KBM-7 (cell line): ENCODE results near the gene NR5A2.

ENCODE experiments used
- DNase-seq: peaks from one replicate; pipeline ENCODE4 v3.0.0-alpha.2; 2015
- in situ Hi-C: fragments of 300-500 bp; cut with MboI; formaldehyde crosslinking; loops from 2 replicates; pipeline ENCODE4 v1.14.3; 2020; ENCODE audit warnings: low sequenced_read_pairs, low pct_unique_long_range_greater_than_20kb, mixed read lengths

Gene NR5A2

DNA sequence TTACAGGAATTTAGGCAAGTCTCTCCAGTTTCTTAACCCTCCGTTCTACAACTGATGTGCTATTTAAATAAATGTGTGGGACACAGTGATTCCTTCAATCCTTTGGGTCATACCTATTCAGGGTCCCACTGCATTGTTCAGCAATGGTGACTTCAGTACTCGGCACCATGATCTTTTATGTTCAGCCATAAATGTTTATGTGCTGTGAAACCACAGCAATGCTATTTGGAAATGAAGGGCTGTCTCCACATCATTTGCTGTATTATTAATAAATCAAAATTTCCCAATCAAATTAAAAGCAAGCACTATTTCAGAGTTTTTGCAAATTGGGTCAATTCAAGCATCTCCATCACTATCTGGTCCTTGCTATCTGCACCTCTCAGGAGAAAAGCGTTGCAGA lies 84.8 kb downstream of the NR5A2 start:
- in situ Hi-C loops: no loop called here
- no peak for DNase-seq

DNA sequence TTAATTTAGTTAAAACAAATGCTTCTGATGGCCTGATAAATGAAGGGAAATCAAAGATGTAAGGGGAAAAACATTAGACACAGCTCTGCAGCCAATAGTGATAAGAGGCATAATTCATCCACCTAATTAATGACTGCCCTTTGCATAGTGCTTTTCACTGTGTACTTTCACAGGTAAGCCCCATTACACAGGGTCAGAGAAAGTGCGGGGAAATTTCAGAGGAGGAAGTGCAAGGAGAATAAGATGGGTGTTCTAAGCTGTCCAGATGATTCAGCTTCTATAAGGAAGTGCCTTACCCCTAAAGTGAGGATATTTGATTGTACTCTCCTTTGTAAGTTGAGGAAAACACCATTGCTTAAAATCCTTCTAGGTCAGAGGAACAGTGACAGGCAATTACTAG lies 88.0 kb downstream of the NR5A2 start:
- DNase-seq: no peak
- in situ Hi-C loops: no loop called here

DNA sequence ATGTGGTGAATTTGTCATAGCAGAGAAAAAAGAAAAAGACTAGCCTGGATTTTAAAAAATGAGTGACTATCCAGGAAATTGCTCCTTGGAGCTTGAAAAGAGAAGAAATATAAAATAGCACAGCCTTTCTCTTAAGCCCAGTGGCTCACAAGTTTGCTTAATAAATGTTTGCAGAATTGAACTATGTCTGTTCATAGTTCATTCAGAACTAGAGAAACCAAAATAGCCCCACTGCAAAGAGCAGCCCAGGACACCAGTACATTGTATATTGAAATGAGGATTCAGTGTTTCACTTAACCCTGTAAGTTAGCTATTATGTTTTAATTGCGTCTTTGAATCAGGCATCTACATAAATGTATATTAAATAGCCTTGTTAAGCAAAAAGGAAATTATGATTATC lies 88.8 kb downstream of the NR5A2 start:
- in situ Hi-C loops: no loop called here
- no peak for DNase-seq

DNA sequence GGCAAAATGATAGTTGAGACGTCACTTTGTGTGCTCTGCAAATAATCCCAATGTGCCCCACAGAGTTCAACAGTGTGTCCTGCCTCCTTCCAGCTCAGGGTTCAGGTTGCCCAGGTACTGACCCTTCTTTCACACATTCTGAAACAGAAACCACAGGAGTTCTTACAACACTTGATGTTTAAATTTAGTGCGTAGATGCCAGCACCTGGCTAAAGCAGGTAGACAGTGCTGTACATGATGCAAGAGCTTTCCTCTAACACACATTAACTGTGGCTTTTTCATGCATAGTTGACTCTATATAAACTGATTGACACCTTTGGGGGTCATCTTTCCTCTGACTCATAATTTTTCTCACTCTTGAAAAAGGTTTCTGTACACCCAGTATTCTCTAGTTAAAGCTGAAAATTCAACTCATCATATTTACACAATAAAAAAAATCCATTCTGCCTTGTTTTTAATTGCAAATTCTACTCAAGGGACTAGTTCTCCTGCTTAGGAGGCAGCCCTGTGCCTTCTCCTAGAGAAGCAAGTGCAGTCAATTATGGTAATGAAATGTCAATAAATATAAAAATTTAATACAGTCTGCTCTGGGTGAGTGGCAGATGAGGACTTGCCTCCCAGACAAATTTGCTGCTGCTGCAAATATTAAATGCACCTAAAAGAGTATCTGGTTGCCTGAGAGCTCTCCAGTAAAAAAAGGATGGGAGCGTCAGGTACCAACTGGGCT lies 91.4 kb downstream of the NR5A2 start:
- in situ Hi-C loops: no loop called here
- no peak for DNase-seq

DNA sequence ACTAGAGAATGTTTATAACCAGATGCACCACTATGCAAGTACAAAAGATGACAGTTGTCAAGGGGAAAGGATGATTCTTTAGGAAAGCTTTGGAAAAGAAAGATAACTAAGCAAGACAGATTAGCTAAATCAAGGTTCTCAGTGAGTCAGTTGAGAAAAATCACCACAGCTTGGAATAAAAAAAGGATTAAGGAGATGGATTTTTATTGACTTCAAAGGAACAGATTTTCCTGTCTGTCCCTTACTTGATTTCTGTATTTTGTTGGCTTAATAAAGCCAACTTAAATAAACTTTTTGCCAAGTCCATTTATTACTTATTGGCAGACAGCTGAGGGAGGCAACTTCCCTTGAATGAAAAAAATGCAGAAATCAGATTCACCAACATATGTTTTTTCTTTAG lies 93.9 kb downstream of the NR5A2 start:
- DNase-seq: no peak
- in situ Hi-C loops: no loop called here

DNA sequence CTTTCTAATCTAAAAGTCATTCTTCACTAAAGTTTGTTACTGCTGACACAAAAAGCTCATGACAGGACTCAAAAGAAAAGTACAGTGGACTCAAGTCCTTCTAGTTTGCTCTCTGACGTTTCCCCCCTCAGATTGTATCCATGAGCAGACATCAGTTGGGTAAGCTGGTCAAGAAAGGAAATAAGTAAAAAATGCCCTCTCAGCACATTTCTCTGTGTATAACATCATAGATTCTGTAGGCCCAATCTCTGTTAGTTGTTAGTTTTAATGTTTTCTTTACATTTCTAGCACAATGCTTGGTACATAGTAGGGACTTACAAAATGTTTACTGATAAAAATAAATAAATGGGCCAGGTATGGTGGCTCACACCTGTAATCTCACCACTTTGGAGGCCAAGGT lies 96.8 kb downstream of the NR5A2 start:
- DNase-seq: no peak
- in situ Hi-C loops: no loop called here

DNA sequence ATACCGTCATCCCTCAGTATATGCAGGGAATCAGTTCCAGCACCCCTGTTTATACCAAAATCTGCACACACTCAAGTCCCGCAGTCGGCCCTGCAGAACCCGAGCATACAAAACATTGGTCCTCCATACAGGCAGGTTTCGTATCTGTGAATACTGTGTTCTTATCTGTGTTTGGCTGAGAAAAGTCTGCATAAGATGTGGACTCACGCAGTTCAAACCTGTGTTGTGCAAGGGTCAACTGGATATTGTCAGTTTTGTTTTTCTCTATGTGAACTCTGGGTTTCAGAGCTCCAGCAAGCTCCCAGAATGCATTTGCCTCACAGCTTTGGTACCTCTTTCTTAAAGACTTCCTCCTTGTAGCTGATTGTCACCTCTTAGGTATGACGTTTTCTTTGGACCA lies 100.6 kb downstream of the NR5A2 start:
- in situ Hi-C loops: no loop called here

DNA sequence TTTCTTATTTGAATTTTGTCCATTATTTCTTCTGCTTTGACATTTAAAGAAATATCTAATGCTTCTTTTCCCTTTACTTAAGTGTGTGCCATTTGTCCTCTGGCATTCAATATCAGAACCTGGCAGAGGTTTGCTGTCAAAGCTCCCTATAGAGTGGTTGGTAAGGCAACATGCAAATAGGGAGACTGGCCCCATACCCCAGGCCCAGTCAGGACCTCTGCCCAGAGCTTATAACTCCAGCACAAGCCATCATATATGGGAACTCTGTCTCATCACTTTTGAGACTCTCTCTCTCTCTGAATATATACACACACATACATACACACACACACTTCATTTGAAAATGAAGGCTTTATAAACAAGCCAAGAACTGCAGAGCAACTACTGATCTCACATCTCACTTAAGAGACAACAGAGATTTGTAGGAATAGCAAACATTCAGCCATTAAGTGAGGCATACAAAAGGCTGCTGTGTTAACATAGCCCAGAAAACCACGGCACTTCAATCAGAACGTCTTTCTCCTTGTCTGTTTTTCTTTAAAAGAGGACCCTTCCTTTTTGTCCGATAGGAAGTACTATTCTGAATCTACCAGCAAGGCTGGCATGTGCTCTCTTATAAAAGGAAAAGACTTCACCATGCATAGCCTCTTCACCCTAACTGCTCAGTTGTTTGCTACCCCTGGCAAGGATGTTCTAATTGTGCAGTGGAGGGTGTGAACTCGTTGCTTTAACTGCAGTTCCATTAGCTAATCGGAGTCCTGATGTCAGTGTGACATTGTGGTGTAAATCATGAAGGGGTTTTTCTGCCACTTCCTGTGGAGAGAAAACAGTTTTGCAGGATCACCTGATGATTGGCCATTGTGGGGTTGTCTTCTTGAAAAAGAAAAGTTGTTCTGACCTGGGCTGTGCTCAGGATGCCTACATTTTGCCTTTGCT lies 101.7 kb downstream of the NR5A2 start:
- peak; percentile 42 for DNase-seq
- in situ Hi-C loops: no loop called here

More for the DNA sequence above, 100.6 kb downstream of the NR5A2 start:
- DNase-seq: no peak

DNA sequence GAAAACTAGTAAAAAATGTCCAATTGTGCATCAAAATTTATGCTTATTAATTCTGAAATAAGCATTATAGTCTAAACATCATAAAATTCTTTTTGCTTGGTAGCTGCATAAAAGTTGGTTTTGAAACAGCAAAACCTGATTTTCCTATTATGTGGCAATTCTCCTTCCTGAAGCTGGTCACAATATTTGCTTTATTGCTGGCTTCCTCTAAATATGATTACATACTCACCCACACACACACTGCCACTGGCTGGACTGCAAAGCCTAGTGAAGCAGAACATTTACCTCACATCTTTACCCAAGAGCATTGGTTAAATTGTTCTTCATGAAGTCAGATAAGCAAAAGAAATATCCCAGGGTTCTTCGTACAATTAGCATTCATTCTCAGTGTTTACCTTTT lies 103.0 kb downstream of the NR5A2 start:
- in situ Hi-C loops: no loop called here
- peak; percentile 66 for DNase-seq

DNA sequence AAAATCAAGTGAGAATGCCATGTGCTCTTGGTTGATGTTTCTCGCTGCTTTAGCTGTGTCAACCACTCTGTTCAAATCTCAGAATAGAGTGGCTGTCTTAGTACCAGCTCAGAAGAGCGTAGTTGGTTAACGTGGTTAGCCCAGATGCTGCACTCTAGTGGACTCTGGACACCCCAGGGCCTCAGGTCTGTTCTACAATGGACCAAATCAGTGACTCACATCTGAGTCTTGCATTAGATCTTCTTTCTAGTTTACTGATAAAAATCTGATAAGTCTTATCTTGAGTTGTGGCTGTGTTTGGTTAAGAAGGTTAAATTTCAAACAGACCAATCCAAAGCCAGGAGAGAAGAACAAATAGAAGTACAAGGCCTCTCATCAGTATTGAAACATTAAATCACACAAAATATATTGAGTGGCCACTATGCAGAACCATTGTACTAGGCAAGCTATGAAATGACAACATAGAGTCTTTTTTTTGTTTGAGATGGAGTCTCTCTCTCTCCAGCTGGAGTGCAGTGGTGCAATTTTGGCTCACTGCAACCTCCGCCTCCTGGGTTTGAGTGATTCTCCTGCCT lies 104.1 kb downstream of the NR5A2 start:
- in situ Hi-C loops: no loop called here
- DNase-seq: no peak

DNA sequence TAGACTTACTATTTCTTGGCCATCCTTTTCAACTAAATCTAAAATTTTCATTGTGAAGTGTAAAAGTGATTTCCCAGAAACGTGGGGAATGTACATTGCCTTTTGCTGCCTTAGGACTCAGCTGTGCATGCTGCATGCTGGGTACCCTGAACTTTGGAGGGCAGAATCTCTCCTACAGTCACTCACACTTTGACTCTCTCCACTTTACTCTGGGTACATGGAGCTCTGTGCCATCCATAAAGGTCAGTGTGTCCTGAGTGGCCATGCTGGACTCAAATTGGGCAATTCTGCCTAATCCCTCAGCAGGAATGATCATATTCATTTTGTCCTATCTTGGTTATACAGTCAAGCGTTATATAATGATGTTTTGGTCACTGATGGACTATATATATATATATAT lies 105.6 kb downstream of the NR5A2 start:
- DNase-seq: no peak
- in situ Hi-C loops: no loop called here

DNA sequence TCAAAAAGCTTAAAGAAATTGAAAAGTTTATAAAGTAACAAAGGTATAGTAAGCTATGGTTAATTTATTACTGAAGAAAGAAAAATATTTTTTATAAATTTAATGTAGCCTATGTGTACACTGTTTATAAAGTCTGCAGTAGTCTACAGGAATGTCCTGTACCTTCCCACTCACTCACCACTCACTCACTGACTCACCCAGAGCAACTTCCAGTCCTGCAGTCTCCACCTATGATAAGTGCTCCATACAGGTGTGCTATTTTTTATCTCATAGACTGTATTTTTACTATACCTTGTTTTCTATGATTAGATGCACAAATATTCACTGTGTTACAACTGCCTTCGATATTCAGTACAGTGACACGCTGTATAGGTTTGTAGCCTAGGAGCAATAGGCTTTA lies 106.6 kb downstream of the NR5A2 start:
- no peak for DNase-seq
- in situ Hi-C loops: no loop called here

DNA sequence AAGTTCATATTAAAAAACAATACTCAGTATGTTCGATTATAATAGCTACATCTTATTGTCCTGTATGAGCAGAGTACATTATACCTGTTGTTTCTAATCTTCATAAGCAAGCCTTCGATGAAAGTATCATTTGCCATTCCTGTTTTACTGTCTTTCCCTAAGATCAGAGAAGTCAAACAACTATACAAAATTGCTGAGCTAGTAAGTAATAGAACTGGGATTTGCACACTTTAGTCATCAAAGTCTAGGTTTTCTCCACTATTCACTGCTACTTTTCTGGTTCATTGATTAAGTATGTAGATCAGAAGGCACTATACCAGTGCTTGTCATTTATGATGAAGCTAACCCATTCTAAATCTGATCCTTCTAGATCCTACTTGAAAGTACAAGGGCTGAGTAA lies 108.9 kb downstream of the NR5A2 start:
- in situ Hi-C loops: no loop called here
- no peak for DNase-seq

DNA sequence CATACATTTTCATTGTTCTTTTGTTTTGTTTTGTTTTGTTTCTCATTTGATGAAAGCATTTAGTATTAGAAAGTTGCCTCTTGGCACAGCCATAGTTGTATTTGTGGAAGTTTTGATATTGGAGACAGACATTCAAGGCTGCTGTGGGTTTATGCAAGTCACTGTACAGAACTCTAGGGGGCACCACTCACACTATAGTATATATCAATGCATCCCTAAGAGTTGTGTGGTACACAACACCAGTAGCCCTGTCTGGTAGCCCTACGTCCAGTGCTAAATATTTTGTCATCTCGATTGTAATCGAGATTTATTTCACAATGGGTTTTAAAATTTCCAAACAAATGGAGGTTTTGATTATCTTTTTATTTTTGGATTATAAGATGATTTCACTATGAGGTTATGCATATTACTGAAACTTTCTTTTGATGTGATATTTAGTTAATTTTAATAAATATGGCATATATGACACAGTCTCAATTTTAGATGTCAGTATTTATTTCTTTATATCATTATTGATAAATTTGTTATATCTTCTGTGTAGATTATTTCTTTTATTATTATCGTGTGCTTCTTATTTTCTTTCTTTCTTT lies 112.2 kb downstream of the NR5A2 start:
- peak; percentile 82 for DNase-seq
- in situ Hi-C loops: no loop called here

DNA sequence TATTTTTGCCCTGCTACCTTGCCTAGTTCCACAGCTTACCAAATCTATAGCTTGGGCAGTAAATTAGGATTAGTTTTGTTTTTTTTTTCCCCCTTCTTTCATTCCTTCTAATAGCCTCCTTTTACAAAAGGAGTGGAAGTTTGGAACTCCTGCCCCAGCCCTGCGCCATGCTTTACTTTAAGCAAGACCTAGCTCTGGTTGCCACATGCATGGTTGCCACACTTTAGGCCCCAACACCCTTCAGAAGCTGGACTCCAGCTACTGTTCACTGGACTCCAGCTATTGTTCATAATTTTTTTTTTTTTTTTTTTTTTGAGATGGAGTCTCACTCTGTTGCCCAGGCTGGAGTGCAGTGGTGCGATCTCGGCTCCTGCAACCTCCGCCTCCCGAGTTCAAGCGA lies 115.8 kb downstream of the NR5A2 start:
- in situ Hi-C loops: no loop called here
- no peak for DNase-seq

DNA sequence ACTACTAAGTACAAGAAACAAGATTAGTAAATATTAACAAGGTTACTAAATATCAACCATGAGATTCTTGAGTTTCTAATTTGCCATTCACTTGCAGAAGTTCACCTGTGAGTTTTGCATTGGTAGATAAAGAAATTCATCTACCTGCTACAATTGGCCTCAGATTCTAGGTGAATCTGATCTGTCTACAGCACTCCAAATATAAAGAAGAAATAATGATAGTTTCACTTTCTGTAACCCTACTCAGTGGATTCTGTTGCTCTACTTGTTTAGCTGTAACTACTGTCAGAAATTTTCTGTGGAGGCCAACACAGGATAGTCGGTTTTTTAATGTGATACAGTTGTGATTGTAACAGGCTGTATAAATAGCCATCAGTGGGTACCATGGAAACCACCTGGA lies 118.6 kb downstream of the NR5A2 start:
- in situ Hi-C loops: no loop called here
- DNase-seq: no peak

DNA sequence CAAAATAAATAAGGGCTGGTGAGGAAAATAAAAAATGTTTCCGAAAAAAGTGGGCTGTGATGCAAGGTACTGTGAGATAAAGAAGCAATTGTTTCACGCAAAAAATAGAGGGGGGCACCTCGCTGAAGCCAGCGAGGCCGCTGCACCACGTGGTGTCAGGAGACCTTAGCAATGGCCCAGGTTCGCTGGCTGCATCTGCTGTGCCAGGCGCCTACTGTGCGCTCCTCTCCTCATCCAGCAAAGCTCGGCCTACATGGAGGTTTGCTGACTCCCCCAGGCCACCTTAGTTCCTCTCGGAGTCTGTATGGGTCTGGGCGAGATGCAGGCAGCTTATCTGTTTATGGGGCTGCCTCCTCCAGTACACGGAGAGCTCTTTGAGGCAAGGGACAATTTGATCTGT lies 119.6 kb downstream of the NR5A2 start:
- no peak for DNase-seq
- in situ Hi-C loops: no loop called here

DNA sequence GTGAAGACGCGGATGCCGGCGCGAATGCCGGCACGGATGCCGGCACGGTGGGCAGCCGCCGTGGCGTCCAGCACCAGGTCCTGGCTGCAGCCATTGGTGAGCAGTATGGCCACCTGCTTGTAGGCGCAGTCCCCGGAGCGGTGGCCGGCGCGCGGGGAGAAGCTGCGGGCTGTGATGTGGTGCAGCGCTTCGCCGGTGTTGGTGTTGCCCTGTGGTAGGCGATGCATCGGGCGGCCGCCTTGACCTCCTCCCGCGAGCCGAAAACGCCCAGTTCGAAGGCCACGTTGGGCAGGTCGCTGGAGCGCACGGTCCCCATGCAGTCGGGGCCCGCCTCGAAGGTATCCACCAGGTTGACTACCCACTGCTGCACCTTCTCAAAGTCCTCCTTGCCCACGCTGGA lies 120.2 kb downstream of the NR5A2 start:
- in situ Hi-C loops: no loop called here
- no peak for DNase-seq

DNA sequence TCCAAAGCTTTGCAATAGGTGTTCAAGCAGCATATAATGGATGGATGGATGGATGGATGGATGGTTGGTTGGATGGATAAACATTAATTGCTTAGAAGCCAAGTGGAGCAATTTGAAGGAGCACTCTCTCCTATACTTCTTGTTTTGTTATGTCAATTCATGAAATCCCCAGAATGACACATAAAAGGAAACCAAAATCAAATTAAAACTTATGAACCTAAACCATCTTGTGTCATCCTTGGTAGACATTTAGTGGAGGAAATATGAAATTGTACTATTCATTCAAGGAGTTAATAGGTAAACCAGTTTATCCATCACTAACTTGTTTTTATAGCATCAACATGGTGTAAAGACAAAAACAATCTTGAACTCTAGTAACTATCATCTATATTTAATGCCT lies 122.5 kb downstream of the NR5A2 start:
- in situ Hi-C loops: no loop called here
- DNase-seq: no peak

DNA sequence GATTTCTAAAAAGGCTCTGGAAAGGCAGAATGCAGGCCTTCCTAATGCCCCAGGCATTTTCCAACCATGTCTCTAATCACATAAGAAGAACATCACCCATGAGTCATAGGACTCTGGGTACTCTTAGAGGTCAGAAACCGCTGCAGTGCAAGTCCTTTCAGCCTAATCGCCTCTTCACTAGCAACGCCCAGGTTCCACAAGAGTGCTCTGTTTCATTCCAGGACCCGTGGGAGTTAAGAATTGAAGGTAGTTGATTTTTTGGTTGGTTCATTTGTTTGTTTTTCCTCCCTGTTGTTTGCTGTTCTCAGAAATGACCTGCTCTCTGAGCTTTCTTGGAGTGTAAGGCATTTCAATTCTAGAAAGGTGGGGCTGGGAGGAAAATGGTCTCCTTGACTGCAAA lies 123.2 kb downstream of the NR5A2 start:
- in situ Hi-C loops: no loop called here
- DNase-seq: peak; percentile 38
